Activated naive CD4-positive, alpha-beta T cell treated with anti-CD3 and anti-CD28 coated beads, Interleukin-2, amount 50 U/mL, for 72 hours (primary cell): ENCODE results near the gene SPSB1. TPM values are rescaled to one million over a fixed set of nuclear protein-coding genes. Genes with fewer than 3 reads are reported as not detected.

Experiments used
- ATAC-seq, 2 donors: fragments of 150-1000 bp; cut with Tn5 transposase; 2 replicates each; pipeline ENCODE4 v1.10.0; 2021; ENCODE audit warnings: mild to moderate bottlenecking in 2 of 2, moderate library complexity in 2 of 2
- DNase-seq, 2 donors: peaks; one replicate each; pipeline ENCODE4 v3.0.0; 2021 to 2022; ENCODE audit warnings: low spot score in 2 of 2
- H3K27ac Mint-ChIP-seq, 2 donors: one replicate each; pipeline ENCODE4 v1.8.0; 2022; ENCODE audit warnings: mild to moderate bottlenecking in 2 of 2, mixed read lengths in 2 of 2
- H3K36me3 Mint-ChIP-seq, 2 donors: one replicate each; pipeline ENCODE4 v1.8.0; 2022; ENCODE audit warnings: mixed read lengths in 2 of 2
- H3K9me3 Mint-ChIP-seq, 2 donors: one replicate each; pipeline ENCODE4 v1.8.0; 2022; ENCODE audit warnings: mixed read lengths in 2 of 2
- total RNA-seq, 2 donors: library from RNA; stranded (reverse); gene quantifications; one replicate each; pipeline ENCODE4 v1.2.3, GENCODE V29; 2022

SPSB1 gene
- total RNA-seq, 2 donors from 2014 or later = 3.8 to 12.6 TPM

GRCh38 chr1:9270290-9270883 is 22.3 kb upstream of the SPSB1 start:
- DNase-seq = no peak
- H3K9me3 Mint-ChIP-seq = no peaks in the 10 kb centered on the region
- ATAC-seq = no peak
- H3K27ac Mint-ChIP-seq = no peak overlapping the region
- no peaks in the 10 kb centered on the region for H3K36me3 Mint-ChIP-seq

GRCh38 chr1:9271283-9271682 is 21.4 kb upstream of the SPSB1 start:
- DNase-seq (no peak), ATAC-seq (no peak)
- H3K36me3 Mint-ChIP-seq = no peaks in the 10 kb centered on the region

GRCh38 chr1:9271861-9272595 is 20.7 kb upstream of the SPSB1 start:
- no peaks in the 10 kb centered on the region for H3K9me3 Mint-ChIP-seq
- DNase-seq = no peak
- H3K27ac Mint-ChIP-seq = peak overlapping the region in 1 of 2 donors; percentile 84

More at GRCh38 chr1:9271283-9271682, 21.4 kb upstream of the SPSB1 start:
- Mint-ChIP-seq H3K27ac (peak overlapping the region in 1 of 2 donors; percentile 3), H3K9me3 (no peaks in the 10 kb centered on the region)

GRCh38 chr1:9273177-9273576 is 19.5 kb upstream of the SPSB1 start:
- H3K27ac Mint-ChIP-seq = no peak overlapping the region
- no peaks in the 10 kb centered on the region for H3K9me3 Mint-ChIP-seq
- no peak for ATAC-seq
- DNase-seq = no peak
- H3K36me3 Mint-ChIP-seq = no peaks in the 10 kb centered on the region

More at GRCh38 chr1:9271861-9272595, 20.7 kb upstream of the SPSB1 start:
- no peaks in the 10 kb centered on the region for H3K36me3 Mint-ChIP-seq
- no peak for ATAC-seq

- no peak for DNase-seq
- Mint-ChIP-seq H3K9me3 (no peaks in the 10 kb centered on the region), H3K27ac (peak overlapping the region; percentile 16 to 31), H3K36me3 (peaks cover 0 to 6% of the 10 kb centered on the region in 2 donors)
- ATAC-seq = no peak
These were observed 17.5 kb upstream of the SPSB1 start for GRCh38 chr1:9275161-9275560.

GRCh38 chr1:9275567-9276034 is 17.1 kb upstream of the SPSB1 start:
- H3K36me3 Mint-ChIP-seq = peaks cover 0 to 6% of the 10 kb centered on the region in 2 donors
- DNase-seq = peak; percentile 70 to 76
- peak overlapping the region; percentile 16 to 31 for H3K27ac Mint-ChIP-seq
- ATAC-seq = peak; percentile 80 to 91
- no peaks in the 10 kb centered on the region for H3K9me3 Mint-ChIP-seq

GRCh38 chr1:9278116-9278515 is 14.6 kb upstream of the SPSB1 start:
- H3K27ac Mint-ChIP-seq = no peak overlapping the region
- H3K36me3 Mint-ChIP-seq = peaks cover 0 to 6% of the 10 kb centered on the region in 2 donors
- ATAC-seq (no peak), DNase-seq (no peak)
- no peaks in the 10 kb centered on the region for H3K9me3 Mint-ChIP-seq

- H3K27ac Mint-ChIP-seq = peak overlapping the region in 1 of 2 donors; percentile 22
- ATAC-seq (no peak), DNase-seq (no peak)
- no peaks in the 10 kb centered on the region for H3K9me3 Mint-ChIP-seq
- peaks cover 0 to 6% of the 10 kb centered on the region in 2 donors for H3K36me3 Mint-ChIP-seq
These were observed 14.0 kb upstream of the SPSB1 start for GRCh38 chr1:9278585-9279153.

GRCh38 chr1:9279172-9279840 is 13.4 kb upstream of the SPSB1 start:
- DNase-seq (no peak), ATAC-seq (no peak)
- peak overlapping the region in 1 of 2 donors; percentile 22 for H3K27ac Mint-ChIP-seq
- H3K9me3 Mint-ChIP-seq = no peaks in the 10 kb centered on the region
- peaks cover 0 to 6% of the 10 kb centered on the region in 2 donors for H3K36me3 Mint-ChIP-seq

GRCh38 chr1:9280015-9280860 is 12.5 kb upstream of the SPSB1 start:
- DNase-seq (peak; percentile 56 to 68), ATAC-seq (peak; percentile 76 to 90)
- peaks cover 0 to 6% of the 10 kb centered on the region in 2 donors for H3K36me3 Mint-ChIP-seq
- no peaks in the 10 kb centered on the region for H3K9me3 Mint-ChIP-seq
- peak overlapping the region in 1 of 2 donors; percentile 88 for H3K27ac Mint-ChIP-seq

GRCh38 chr1:9281071-9281827 is 11.4 kb upstream of the SPSB1 start:
- peaks cover 0 to 6% of the 10 kb centered on the region in 2 donors for H3K36me3 Mint-ChIP-seq
- H3K9me3 Mint-ChIP-seq = no peaks in the 10 kb centered on the region
- H3K27ac Mint-ChIP-seq = no peak overlapping the region
- DNase-seq (no peak), ATAC-seq (no peak)

GRCh38 chr1:9281908-9282695 is 10.6 kb upstream of the SPSB1 start:
- no peak for ATAC-seq
- DNase-seq = no peak
- Mint-ChIP-seq H3K27ac (no peak overlapping the region), H3K36me3 (peaks cover 0 to 6% of the 10 kb centered on the region in 2 donors), H3K9me3 (no peaks in the 10 kb centered on the region)

GRCh38 chr1:9282696-9282955 is 10.1 kb upstream of the SPSB1 start:
- DNase-seq (no peak), ATAC-seq (no peak)
- Mint-ChIP-seq H3K36me3 (peaks cover 0 to 6% of the 10 kb centered on the region in 2 donors), H3K9me3 (no peaks in the 10 kb centered on the region), H3K27ac (no peak overlapping the region)

- peaks cover 0 to 4% of the 10 kb centered on the region in 2 donors for H3K36me3 Mint-ChIP-seq
- no peak overlapping the region for H3K27ac Mint-ChIP-seq
- peaks cover 4% of the 10 kb centered on the region in 2 donors for H3K9me3 Mint-ChIP-seq
- DNase-seq (no peak), ATAC-seq (no peak)
These were observed 8.6 kb upstream of the SPSB1 start for GRCh38 chr1:9284061-9284460.

- ATAC-seq = no peak
- Mint-ChIP-seq H3K27ac (no peak overlapping the region), H3K36me3 (peaks cover 0 to 6% of the 10 kb centered on the region in 2 donors), H3K9me3 (peaks cover 4 to 5% of the 10 kb centered on the region in 2 donors)
- DNase-seq = no peak
These were observed 6.1 kb upstream of the SPSB1 start for GRCh38 chr1:9286556-9286955.
